Measurements from ENCODE around the gene CARD10. TPM values are rescaled to one million over a fixed set of nuclear protein-coding genes. Genes with fewer than 3 reads are reported as not detected.

Gene CARD10
- polyA plus RNA-seq, 1 donor (not counting 4 experiments of a cell fraction or from before 2014, with no cell fraction given), result 32.2 TPM

DNA sequence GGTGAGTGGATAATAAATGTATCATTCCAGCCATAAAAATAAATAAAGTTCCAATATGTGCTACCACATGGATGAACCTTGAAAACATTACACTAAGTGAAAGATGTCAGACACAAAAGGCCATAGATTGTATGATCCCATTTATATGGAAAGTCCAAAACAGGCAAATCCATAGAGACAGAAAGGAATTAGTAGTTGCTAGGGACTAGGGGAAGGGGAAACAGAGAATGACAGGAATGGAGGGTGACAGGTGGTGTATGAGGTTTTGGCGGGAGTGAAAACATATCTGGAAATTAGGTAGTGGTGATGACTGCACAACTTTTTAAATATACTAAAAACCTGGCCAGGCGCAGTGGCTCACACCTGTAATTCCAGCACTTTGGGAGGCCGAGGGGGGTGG is 15.2 kb upstream of the CARD10 start:
- H2AFZ ChIP-seq (ENCODE audit: control insufficient read depth, low read length), result no peak overlapping the region
- H3K4me2 ChIP-seq (ENCODE audit: control insufficient read depth, extremely low read depth, insufficient read depth, low read depth, low read length), result no peak overlapping the region
- H4K20me1 ChIP-seq (ENCODE audit: control insufficient read depth, extremely low read depth, insufficient read depth, low read length), result no peaks in the 10 kb centered on the region
- peak overlapping the region; percentile 19 for H3K27ac ChIP-seq (ENCODE audit: control insufficient read depth, insufficient read depth, low read length)
- H3K4me3 ChIP-seq (ENCODE audit: control insufficient read depth in 2 of 3, extremely low read depth in 1 of 3, insufficient read depth in 2 of 3, low read depth in 1 of 3, low read length in 3 of 3), result no peak overlapping the region
- dilution Hi-C loops (cut with MboI; ENCODE audit: extremely low pct_ligation_motif_present, low sequenced_read_pairs), result no loop called here
- H3K79me2 ChIP-seq (ENCODE audit: control insufficient read depth, insufficient read depth, low read length), result no peaks in the 10 kb centered on the region
- H3K36me3 ChIP-seq (ENCODE audit: control insufficient read depth in 2 of 2, extremely low read depth in 1 of 2, insufficient read depth in 2 of 2, low read length in 2 of 2), result no peaks in the 10 kb centered on the region
- H3K9ac ChIP-seq (ENCODE audit: control insufficient read depth, extremely low read depth, insufficient read depth, low read length), result no peak overlapping the region
- H3K9me3 ChIP-seq (ENCODE audit: control insufficient read depth, low read depth, low read length), result no peaks in the 10 kb centered on the region
- no peak for TF ChIP-seq EZH2 (IDR thresholded peaks at IDR 0.05; ENCODE audit: low read length)
- TF ChIP-seq, protein P1, sequence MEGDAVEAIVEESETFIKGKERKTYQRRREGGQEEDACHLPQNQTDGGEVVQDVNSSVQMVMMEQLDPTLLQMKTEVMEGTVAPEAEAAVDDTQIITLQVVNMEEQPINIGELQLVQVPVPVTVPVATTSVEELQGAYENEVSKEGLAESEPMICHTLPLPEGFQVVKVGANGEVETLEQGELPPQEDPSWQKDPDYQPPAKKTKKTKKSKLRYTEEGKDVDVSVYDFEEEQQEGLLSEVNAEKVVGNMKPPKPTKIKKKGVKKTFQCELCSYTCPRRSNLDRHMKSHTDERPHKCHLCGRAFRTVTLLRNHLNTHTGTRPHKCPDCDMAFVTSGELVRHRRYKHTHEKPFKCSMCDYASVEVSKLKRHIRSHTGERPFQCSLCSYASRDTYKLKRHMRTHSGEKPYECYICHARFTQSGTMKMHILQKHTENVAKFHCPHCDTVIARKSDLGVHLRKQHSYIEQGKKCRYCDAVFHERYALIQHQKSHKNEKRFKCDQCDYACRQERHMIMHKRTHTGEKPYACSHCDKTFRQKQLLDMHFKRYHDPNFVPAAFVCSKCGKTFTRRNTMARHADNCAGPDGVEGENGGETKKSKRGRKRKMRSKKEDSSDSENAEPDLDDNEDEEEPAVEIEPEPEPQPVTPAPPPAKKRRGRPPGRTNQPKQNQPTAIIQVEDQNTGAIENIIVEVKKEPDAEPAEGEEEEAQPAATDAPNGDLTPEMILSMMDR (optimal IDR thresholded peaks at IDR 0.05 in 1 of 3, IDR thresholded peaks at IDR 0.05 in 1 of 3, conservative IDR thresholded peaks at IDR 0.05 in 1 of 3; ENCODE audit: extremely low read depth in 1 of 3, insufficient read depth in 2 of 3, low read length in 3 of 3), result no peak
- DNase-seq (ENCODE audit: low read depth, low spot score) (no peak), FAIRE-seq (no peak)
- no peaks in the 10 kb centered on the region for H3K9me1 ChIP-seq (ENCODE audit: control insufficient read depth, extremely low read depth, insufficient read depth, low read length)
- no peaks in the 10 kb centered on the region for H3K27me3 ChIP-seq (ENCODE audit: control insufficient read depth, extremely low read depth, insufficient read depth, low read length)
- peaks cover 25% of the 10 kb centered on the region for H3K4me1 ChIP-seq (ENCODE audit: control insufficient read depth, extremely low read depth, insufficient read depth, low read length)

DNA sequence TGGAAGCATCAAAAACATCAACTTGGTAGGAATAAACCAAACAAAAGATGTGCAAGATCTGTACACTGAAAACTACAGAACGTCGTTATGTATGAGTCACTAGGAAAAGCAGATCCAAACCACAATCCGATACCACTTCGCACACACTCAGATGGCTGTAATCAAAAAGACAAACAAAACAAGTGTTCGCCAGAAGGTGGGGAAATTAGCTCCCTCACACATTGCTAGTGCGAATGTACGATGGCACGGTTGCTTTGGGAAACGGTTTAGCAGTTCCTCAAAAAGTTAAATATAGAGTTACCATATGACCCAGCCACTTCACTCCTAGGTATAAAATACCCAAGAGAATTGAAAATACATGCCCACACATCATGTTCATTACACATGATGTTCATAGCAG is 14.8 kb upstream of the CARD10 start:
- H2AFZ ChIP-seq (ENCODE audit: control insufficient read depth, low read length), result no peak overlapping the region
- H3K27ac ChIP-seq (ENCODE audit: control insufficient read depth, insufficient read depth, low read length), result peak overlapping the region; percentile 66
- H3K9me3 ChIP-seq (ENCODE audit: control insufficient read depth, low read depth, low read length), result no peaks in the 10 kb centered on the region
- H3K4me2 ChIP-seq (ENCODE audit: control insufficient read depth, extremely low read depth, insufficient read depth, low read depth, low read length), result peak overlapping the region; percentile 15
- no peak for TF ChIP-seq EZH2 (IDR thresholded peaks at IDR 0.05; ENCODE audit: low read length)
- TF ChIP-seq, protein P1 (optimal IDR thresholded peaks at IDR 0.05 in 1 of 3, IDR thresholded peaks at IDR 0.05 in 1 of 3, conservative IDR thresholded peaks at IDR 0.05 in 1 of 3; ENCODE audit: extremely low read depth in 1 of 3, insufficient read depth in 2 of 3, low read length in 3 of 3), result peak in 1 of 3 experiments; percentile 5
- DNase-seq (ENCODE audit: low read depth, low spot score), result no peak
- H3K9ac ChIP-seq (ENCODE audit: control insufficient read depth, extremely low read depth, insufficient read depth, low read length), result no peak overlapping the region
- no peaks in the 10 kb centered on the region for H3K36me3 ChIP-seq (ENCODE audit: control insufficient read depth in 2 of 2, extremely low read depth in 1 of 2, insufficient read depth in 2 of 2, low read length in 2 of 2)
- H3K4me3 ChIP-seq (ENCODE audit: control insufficient read depth in 2 of 3, extremely low read depth in 1 of 3, insufficient read depth in 2 of 3, low read depth in 1 of 3, low read length in 3 of 3), result no peak overlapping the region
- peaks cover 24% of the 10 kb centered on the region for H3K4me1 ChIP-seq (ENCODE audit: control insufficient read depth, extremely low read depth, insufficient read depth, low read length)
- no peaks in the 10 kb centered on the region for H3K9me1 ChIP-seq (ENCODE audit: control insufficient read depth, extremely low read depth, insufficient read depth, low read length)
- no peaks in the 10 kb centered on the region for H3K27me3 ChIP-seq (ENCODE audit: control insufficient read depth, extremely low read depth, insufficient read depth, low read length)
- dilution Hi-C loops (cut with MboI; ENCODE audit: extremely low pct_ligation_motif_present, low sequenced_read_pairs), result no loop called here
- FAIRE-seq, result peak; percentile 96
- H3K79me2 ChIP-seq (ENCODE audit: control insufficient read depth, insufficient read depth, low read length), result no peaks in the 10 kb centered on the region
- no peaks in the 10 kb centered on the region for H4K20me1 ChIP-seq (ENCODE audit: control insufficient read depth, extremely low read depth, insufficient read depth, low read length)

All from keratinocyte (primary cell).